HepG2 (cell line): ENCODE measurements around the gene HSPA4L. TPM values are rescaled to one million over a fixed set of nuclear protein-coding genes. Genes with fewer than 3 reads are reported as not detected.
A peak's percentile ranks its signal among the peaks of the same experiment; 100 is the strongest.

ENCODE experiments used
- AGO2 ChIP-seq: fragments of 200-400 bp; formaldehyde crosslinking; optimal IDR thresholded peaks from 2 replicates; pipeline ENCODE3; 2017; ENCODE audit warnings: mild to moderate bottlenecking, low read depth, low read length, moderate library complexity
- DDIT3 ChIP-seq: sonication (generic); formaldehyde crosslinking; IDR thresholded peaks from 2 replicates; pipeline ENCODE4 v1.4.0; 2020; ENCODE audit warnings: mild to moderate bottlenecking, missing genetic modification reagents
- ELF4 ChIP-seq: sonication (generic); formaldehyde crosslinking; IDR thresholded peaks from 2 replicates; pipeline ENCODE4 v1.5.0; 2020; ENCODE audit warnings: missing genetic modification reagents, mild to moderate bottlenecking, moderate library complexity, borderline replicate concordance
- FOSL2 ChIP-seq: sonication (generic); formaldehyde crosslinking; IDR thresholded peaks from 2 replicates; pipeline ENCODE4 v1.4.0; 2020; ENCODE audit warnings: missing genetic modification reagents
- GATAD1 ChIP-seq: IDR thresholded peaks from 2 replicates; pipeline ENCODE4 v1.6.1; 2016; ENCODE audit warnings: missing genetic modification reagents, missing compliant biosample characterization
- MEIS2 ChIP-seq: sonication (generic); formaldehyde crosslinking; IDR thresholded peaks from 2 replicates; pipeline ENCODE4 v1.9.0; 2021; ENCODE audit warnings: mild to moderate bottlenecking, missing genetic modification reagents
- MIER2 ChIP-seq: IDR thresholded peaks from 2 replicates; pipeline ENCODE4 v1.6.1; 2016; ENCODE audit warnings: missing biosample characterization, missing genetic modification reagents
- MXD4 ChIP-seq: IDR thresholded peaks from 2 replicates; pipeline ENCODE4 v1.6.1; 2016; ENCODE audit warnings: mild to moderate bottlenecking, missing biosample characterization, missing genetic modification reagents
- MYC ChIP-seq: sonication (generic); formaldehyde crosslinking; IDR thresholded peaks from 2 replicates; pipeline ENCODE4 v1.9.0; 2021; ENCODE audit warnings: missing genetic modification reagents, borderline replicate concordance
- NPAS2 ChIP-seq: sonication (generic); formaldehyde crosslinking; IDR thresholded peaks from 2 replicates; pipeline ENCODE4 v1.8.0; 2022; ENCODE audit warnings: mild to moderate bottlenecking, missing genetic modification reagents, borderline replicate concordance
- RBM22 ChIP-seq: fragments of 200-400 bp; formaldehyde crosslinking; optimal IDR thresholded peaks from 2 replicates; pipeline ENCODE3; 2017; ENCODE audit warnings: mild to moderate bottlenecking, low read length, moderate library complexity
- REPIN1 ChIP-seq: sonication (generic); formaldehyde crosslinking; IDR thresholded peaks from 2 replicates; pipeline ENCODE4 v1.8.0; 2022; ENCODE audit warnings: missing genetic modification reagents, low read depth, mild to moderate bottlenecking, borderline replicate concordance
- SCMH1 ChIP-seq: sonication (generic); formaldehyde crosslinking; IDR thresholded peaks from 2 replicates; pipeline ENCODE4 v1.9.0; 2021; ENCODE audit warnings: missing genetic modification reagents, mild to moderate bottlenecking, borderline replicate concordance
- SMAD3 ChIP-seq: sonication (generic); formaldehyde crosslinking; IDR thresholded peaks from 2 replicates; pipeline ENCODE4 v1.4.0; 2020; ENCODE audit warnings: missing genetic modification reagents
- SMAD9 ChIP-seq: sonication (generic); formaldehyde crosslinking; IDR thresholded peaks from 2 replicates; pipeline ENCODE4 v1.5.1; 2020; ENCODE audit warnings: mild to moderate bottlenecking, missing genetic modification reagents
- SNAPC5 ChIP-seq: sonication (generic); formaldehyde crosslinking; IDR thresholded peaks from 2 replicates; pipeline ENCODE4 v1.8.1; 2023; ENCODE audit warnings: mild to moderate bottlenecking, missing genetic modification reagents, borderline replicate concordance
- ZFP37 ChIP-seq: sonication (generic); formaldehyde crosslinking; IDR thresholded peaks from 2 replicates; pipeline ENCODE4 v1.4.0; 2020; ENCODE audit warnings: missing genetic modification reagents, borderline replicate concordance
- ZNF30 ChIP-seq: sonication (generic); formaldehyde crosslinking; IDR thresholded peaks from 2 replicates; pipeline ENCODE4 v1.5.0; 2020; ENCODE audit warnings: mild to moderate bottlenecking, missing genetic modification reagents
- ZNF329 ChIP-seq: sonication (generic); formaldehyde crosslinking; IDR thresholded peaks from 2 replicates; pipeline ENCODE4 v1.9.0; 2021; ENCODE audit warnings: low read depth, mild to moderate bottlenecking, missing genetic modification reagents
- ZNF563 ChIP-seq: sonication (generic); formaldehyde crosslinking; IDR thresholded peaks from 2 replicates; pipeline ENCODE4 v1.8.0; 2022; ENCODE audit warnings: mild to moderate bottlenecking, moderate library complexity, missing genetic modification reagents
- ZNF615 ChIP-seq: sonication (generic); formaldehyde crosslinking; IDR thresholded peaks from 2 replicates; pipeline ENCODE4 v1.5.0; 2020; ENCODE audit warnings: mild to moderate bottlenecking, missing genetic modification reagents, borderline replicate concordance
- ZNF674 ChIP-seq: sonication (generic); formaldehyde crosslinking; IDR thresholded peaks from 2 replicates; pipeline ENCODE4 v1.5.0; 2020; ENCODE audit warnings: low read depth, mild to moderate bottlenecking, missing genetic modification reagents
- ZNF687 ChIP-seq: sonication (generic); formaldehyde crosslinking; IDR thresholded peaks from 2 replicates; pipeline ENCODE4 v1.5.1; 2020; ENCODE audit warnings: mild to moderate bottlenecking, missing genetic modification reagents, moderate library complexity
- ZNF703 ChIP-seq: sonication (generic); formaldehyde crosslinking; IDR thresholded peaks from 2 replicates; pipeline ENCODE4 v1.5.1; 2020; ENCODE audit warnings: missing genetic modification reagents, mild to moderate bottlenecking, moderate library complexity, borderline replicate concordance
- ZNF761 ChIP-seq: sonication (generic); formaldehyde crosslinking; conservative IDR thresholded peaks from 2 replicates; pipeline ENCODE4 v1.4.0; 2020; ENCODE audit warnings: mild to moderate bottlenecking, missing genetic modification reagents
- polyA plus RNA-seq, 8 experiments: library from polyadenylated mRNA; depleted of rRNA in 3 of 8; stranded (reverse) in 7 of 8; unstranded in 1 of 8; fragments of >200 nt; fragmentation: Illumina TruSeq in 4 of 8; extraction: Trizol in 4 of 8; gene quantifications; 2 replicates each; pipeline versions ENCODE4 v1.2.1 to v1.2.3, GENCODE V29; 2011 to 2016; ENCODE audit warnings: low read depth in 4 of 8, missing spikeins in 1 of 8, mixed read lengths in 1 of 8; ENCODE audit not compliant: insufficient read depth in 1 of 8
- total RNA-seq, 5 experiments: library from RNA; depleted of rRNA; stranded (reverse); fragments of >200 nt; fragmentation: Illumina TruSeq; extraction: Trizol; gene quantifications; 2 replicates each; pipeline ENCODE4 v1.2.3, GENCODE V29; 2016; ENCODE audit warnings: low read depth in 1 of 5

Gene HSPA4L
- total and polyA plus RNA-seq, 2 of the 13 experiments (the other 11 are each of a cell fraction or from before 2014, with no cell fraction given) = 3.7 to 31.5 TPM

GRCh38 chr4:127880763-127881562 is 98.8 kb downstream of the HSPA4L start, which contains the start of gene PLK4 (continued):
- TF ChIP-seq DDIT3 (peak; percentile 31; the same call in 1 of the 2 replicates), MIER2 (peak; percentile 10; the same call in 1 of the 2 replicates), MYC (CRISPR knock-in tag) (no peak; the same call in 1 of the 2 replicates), MXD4 (CRISPR knock-in tag) (0 out of 2 replicates have a peak, but pooled peaks have one; percentile 59), SMAD3 (CRISPR knock-in tag) (no peak; the same call in 1 of the 2 replicates), RBM22 (peak; percentile 53), ZFP37 (CRISPR knock-in tag) (0 out of 2 replicates have a peak, but pooled peaks have one; percentile 28), ZNF30 (peak; percentile 63; the same call in 1 of the 2 replicates), SMAD9 (CRISPR knock-in tag) (no peak), ZNF761 (CRISPR knock-in tag) (no peak; the same call in 1 of the 2 replicates), SNAPC5 (CRISPR knock-in tag) (peak; percentile 92), SCMH1 (CRISPR knock-in tag) (no peak), ZNF703 (CRISPR knock-in tag) (no peak), ZNF329 (CRISPR knock-in tag) (0 out of 2 replicates have a peak, but pooled peaks have one; percentile 49), REPIN1 (peak; percentile 77; the same call in 1 of the 2 replicates), GATAD1 (peak; percentile 88), ZNF615 (CRISPR knock-in tag) (0 out of 2 replicates have a peak, but pooled peaks have one; percentile 85), FOSL2 (peak; percentile 35; the same call in 1 of the 2 replicates), ZNF674 (no peak), ELF4 (CRISPR knock-in tag) (peak; percentile 75; the same call in 1 of the 2 replicates), MEIS2 (CRISPR knock-in tag) (no peak), NPAS2 (no peak), AGO2 (peak; percentile 75), ZNF687 (CRISPR knock-in tag) (peak; percentile 87), ZNF563 (peak; percentile 72; the same call in 1 of the 2 replicates)
